ENCODE measurements around the gene KIF18A. TPM values are rescaled to one million over a fixed set of nuclear protein-coding genes. Genes with fewer than 3 reads are reported as not detected.

Gene KIF18A
- 5.4 and 8.9 TPM in 2 replicates for polyA plus RNA-seq (2011; rRNA removed)
- polyA minus RNA-seq (2011; rRNA and poly(A)+ RNA removed), result 12.3 and 15.0 TPM in 2 replicates

DNA sequence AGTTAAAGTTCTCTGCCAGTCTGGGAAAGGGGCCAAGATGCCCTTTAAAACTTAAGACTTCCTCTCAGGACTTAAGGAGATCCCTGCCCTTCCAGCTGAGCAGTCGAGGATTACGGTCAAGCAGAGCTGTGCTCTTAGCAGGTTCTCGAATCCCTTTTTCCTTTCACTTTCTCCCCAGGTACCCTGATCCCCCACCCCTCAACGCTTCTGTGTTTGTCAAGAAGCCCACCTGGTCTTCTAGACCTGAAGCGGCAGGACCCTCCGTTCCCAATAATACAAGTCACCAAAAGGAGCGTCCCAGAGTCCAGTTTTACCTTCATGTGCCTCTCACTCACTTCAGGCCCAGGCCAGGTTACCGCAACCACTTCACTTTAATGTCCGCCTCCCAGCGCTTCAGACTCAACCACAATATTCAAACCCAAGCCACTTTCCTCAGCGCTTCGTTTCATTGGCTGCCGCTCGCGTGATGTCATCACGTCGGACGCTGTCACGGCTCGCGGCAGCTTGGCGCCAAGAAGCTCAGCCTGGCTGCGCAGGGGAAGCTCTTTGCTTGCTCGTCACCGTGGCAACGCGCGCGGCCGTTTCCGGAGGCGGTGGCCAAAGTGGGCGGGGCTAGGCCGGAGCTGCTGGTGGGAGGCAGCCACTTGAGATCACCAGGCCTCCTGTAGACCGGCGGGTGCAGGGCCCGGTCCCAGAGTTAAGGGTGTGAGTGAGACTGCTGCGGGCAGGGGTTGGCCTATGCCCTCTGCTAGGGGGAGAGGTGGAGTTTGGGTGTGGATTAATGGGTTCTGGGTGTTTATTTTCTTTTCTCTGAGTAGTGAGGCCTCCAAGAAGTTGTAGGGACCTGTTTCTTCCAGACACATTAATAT is at the start of gene KIF18A, which contains the start of gene METTL15:
TSS of gene KIF18A (minus strand) at position 407 of the 869 bp plus-strand sequence. CDS start 10,209 bp downstream, outside the sequence.
TSS of gene METTL15 (plus strand) at position 639 of the 869 bp plus-strand sequence. CDS start 4,947 bp downstream, outside the sequence.
- H3K27me3 ChIP-seq (ENCODE audit: control insufficient read depth, insufficient read depth, low read length), result no peaks in the 10 kb centered on the region
- POLR2A ChIA-PET, result interaction anchor here (0.6 to 4.8 kb wide), 7 partner anchors 18 to 411 kb away, joined by 3 to 28 read pairs (median 3); partner anchors contain the start of gene BDNF
- DNase-seq (ENCODE audit: low read depth, low spot score), result peak; percentile 97
- H3K27ac ChIP-seq (ENCODE audit: low read depth, low read length), result peak within 1 kb of the TSS; percentile 83
- TF ChIP-seq, protein P1, sequence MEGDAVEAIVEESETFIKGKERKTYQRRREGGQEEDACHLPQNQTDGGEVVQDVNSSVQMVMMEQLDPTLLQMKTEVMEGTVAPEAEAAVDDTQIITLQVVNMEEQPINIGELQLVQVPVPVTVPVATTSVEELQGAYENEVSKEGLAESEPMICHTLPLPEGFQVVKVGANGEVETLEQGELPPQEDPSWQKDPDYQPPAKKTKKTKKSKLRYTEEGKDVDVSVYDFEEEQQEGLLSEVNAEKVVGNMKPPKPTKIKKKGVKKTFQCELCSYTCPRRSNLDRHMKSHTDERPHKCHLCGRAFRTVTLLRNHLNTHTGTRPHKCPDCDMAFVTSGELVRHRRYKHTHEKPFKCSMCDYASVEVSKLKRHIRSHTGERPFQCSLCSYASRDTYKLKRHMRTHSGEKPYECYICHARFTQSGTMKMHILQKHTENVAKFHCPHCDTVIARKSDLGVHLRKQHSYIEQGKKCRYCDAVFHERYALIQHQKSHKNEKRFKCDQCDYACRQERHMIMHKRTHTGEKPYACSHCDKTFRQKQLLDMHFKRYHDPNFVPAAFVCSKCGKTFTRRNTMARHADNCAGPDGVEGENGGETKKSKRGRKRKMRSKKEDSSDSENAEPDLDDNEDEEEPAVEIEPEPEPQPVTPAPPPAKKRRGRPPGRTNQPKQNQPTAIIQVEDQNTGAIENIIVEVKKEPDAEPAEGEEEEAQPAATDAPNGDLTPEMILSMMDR (IDR thresholded peaks at IDR 0.05; ENCODE audit: low read depth, low read length), result no peak
- peak within 1 kb of the TSS; percentile 74 for H3K4me3 ChIP-seq (ENCODE audit: low read depth, low read length)
- no peaks in the 10 kb centered on the region for H3K9me3 ChIP-seq (ENCODE audit: control insufficient read depth, insufficient read depth, low read length)
- CTCF ChIA-PET, result interaction anchor here (0.6 to 2.1 kb wide), 6 partner anchors 18 to 420 kb away, joined by 3 to 5 read pairs (median 4); partner anchors contain the start of gene BDNF

DNA sequence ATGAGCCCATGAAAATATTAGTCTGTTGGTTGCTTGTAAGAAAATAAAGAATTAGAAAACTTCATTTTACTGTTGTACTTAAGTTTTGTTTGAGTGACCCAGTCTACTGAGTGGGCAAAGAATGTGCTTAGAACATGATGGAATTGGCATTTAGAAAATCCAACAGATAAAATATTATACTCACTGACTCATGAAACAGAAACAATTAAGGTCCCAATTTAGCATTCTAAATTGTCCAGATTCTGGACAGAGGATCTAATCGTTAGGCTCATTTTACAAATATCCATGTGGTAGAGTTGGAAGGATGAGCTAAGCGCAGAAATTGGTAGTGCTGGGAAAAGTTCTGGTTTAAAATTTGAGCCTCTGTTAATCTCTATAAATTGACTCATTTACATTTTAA is 45.6 kb upstream of the KIF18A start:
- POLR2A ChIA-PET, result no interaction called here
- Histone ChIP-seq H3K27ac (ENCODE audit: low read depth, low read length) (no peak overlapping the region), H3K9me3 (ENCODE audit: control insufficient read depth, insufficient read depth, low read length) (no peaks in the 10 kb centered on the region), H3K4me3 (ENCODE audit: low read depth, low read length) (no peak overlapping the region), H3K27me3 (ENCODE audit: control insufficient read depth, insufficient read depth, low read length) (no peaks in the 10 kb centered on the region)
- CTCF ChIA-PET, result no interaction called here
- TF ChIP-seq, protein P1 (IDR thresholded peaks at IDR 0.05; ENCODE audit: low read depth, low read length), result no peak
- DNase-seq (ENCODE audit: low read depth, low spot score), result no peak

DNA sequence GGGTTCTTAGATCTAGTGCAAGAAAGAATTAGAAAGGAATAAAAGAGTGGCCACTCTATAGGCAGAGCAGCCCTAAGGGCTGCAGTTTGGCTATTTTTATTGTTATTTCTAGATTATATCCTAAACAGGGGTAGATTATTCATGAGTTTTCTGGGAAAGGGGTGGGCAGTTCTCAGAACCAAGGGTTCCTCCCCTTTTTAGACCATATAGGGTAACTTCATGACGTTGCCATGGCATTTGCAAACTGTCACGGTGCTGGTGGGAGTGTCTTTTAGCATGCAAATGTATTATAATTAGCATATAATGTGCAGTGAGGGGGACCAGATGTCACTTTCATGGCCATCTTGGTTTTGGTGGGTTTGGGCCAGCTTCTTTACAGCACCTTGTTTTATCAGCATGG is 44.8 kb upstream of the KIF18A start:
- H3K4me3 ChIP-seq (ENCODE audit: low read depth, low read length), result no peak overlapping the region
- H3K9me3 ChIP-seq (ENCODE audit: control insufficient read depth, insufficient read depth, low read length), result no peaks in the 10 kb centered on the region
- TF ChIP-seq, protein P1 (IDR thresholded peaks at IDR 0.05; ENCODE audit: low read depth, low read length), result no peak
- no peak for DNase-seq (ENCODE audit: low read depth, low spot score)
- ChIA-PET POLR2A (no interaction called here), CTCF (no interaction called here)
- no peaks in the 10 kb centered on the region for H3K27me3 ChIP-seq (ENCODE audit: control insufficient read depth, insufficient read depth, low read length)
- no peak overlapping the region for H3K27ac ChIP-seq (ENCODE audit: low read depth, low read length)

DNA sequence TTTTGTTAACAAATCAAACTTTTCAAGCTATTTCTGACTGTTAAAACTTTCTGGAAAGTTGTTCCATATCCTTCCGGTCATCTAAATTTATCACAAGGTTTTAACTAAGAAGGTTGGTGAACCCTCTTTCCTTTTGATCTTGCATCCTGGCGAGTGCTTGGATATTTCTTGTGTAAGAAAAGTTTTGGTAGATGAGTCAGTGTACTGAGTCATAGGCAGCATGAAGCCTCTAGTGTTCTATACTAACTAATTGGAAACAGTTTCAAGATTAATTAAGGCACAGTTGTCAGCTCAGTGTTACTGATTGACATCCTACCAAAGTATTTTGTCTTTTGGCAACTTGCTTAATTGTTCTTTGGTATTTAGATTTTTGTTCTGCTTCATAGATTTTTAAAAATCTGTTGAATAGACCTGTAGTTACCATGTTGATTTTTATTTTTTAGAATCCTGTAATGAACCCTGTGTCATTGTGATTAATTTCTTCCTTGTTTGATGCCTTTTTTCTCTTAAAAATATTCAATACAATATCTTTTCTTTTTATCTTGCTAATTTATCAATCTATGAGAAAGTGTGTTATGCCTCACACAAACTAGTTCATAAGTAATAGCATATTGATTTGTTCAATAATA is 38.3 kb upstream of the KIF18A start:
- no peak overlapping the region for H3K4me3 ChIP-seq (ENCODE audit: low read depth, low read length)
- H3K9me3 ChIP-seq (ENCODE audit: control insufficient read depth, insufficient read depth, low read length), result peaks cover 2% of the 10 kb centered on the region; the same call in 1 of the 2 replicates
- TF ChIP-seq, protein P1 (IDR thresholded peaks at IDR 0.05; ENCODE audit: low read depth, low read length), result no peak
- DNase-seq (ENCODE audit: low read depth, low spot score), result peak; percentile 59
- ChIA-PET CTCF (interaction anchor here (1.0 kb wide), 1 partner anchor 23 kb away, joined by 3 read pairs; no protein-coding TSS in a partner anchor), POLR2A (no interaction called here)
- H3K27me3 ChIP-seq (ENCODE audit: control insufficient read depth, insufficient read depth, low read length), result no peaks in the 10 kb centered on the region
- H3K27ac ChIP-seq (ENCODE audit: low read depth, low read length), result no peak overlapping the region
